Measurements from ENCODE around the gene FBL.
"Not testable (repeated sequence)": the region's sequence is repeated elsewhere in the genome, so short reads cannot be mapped to it uniquely, and the experiment has no call there.

The FBL gene

DNA sequence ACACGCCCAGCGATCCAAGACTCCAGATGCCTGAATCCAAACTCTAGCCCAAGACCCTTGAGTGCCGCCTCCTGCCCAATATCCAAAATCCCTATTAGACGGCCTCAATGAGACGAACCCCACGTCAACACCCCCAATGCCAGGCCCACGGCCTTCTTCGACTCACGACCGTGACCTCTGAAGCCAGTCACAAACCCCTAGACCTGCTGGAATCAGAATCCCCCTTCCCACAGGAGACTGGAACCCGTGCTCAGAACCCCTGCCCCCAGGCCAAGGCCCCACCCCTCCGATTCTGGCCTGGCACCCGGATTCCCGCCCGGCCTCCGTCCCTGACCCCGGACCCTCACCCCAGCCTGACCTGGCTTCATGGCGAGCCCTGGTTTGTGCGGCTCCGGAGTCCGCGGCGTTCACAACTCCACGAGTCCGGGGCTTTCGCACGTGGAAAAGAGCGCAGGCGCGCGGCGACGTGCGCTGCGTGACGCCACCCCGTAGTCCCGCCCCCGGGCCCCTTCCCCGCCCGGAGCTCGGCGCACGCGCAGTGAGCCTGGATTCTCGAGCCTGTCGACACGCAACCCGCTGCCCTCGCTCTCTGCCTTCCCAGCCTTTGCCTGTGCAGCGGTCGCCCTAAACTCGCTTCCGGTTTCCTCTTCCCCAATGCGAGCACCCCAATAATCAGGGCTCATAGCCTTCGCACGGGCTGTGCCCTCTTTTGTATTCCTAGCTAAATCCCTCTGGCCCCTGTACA lies at the start of gene FBL:
Gene FBL, minus strand, starts transcription at position 447 of the 745 bp plus-strand sequence. Its CDS starts 79 bp downstream, at position 368.
- Mint-ChIP-seq H3K27me3 (no peaks in the 10 kb centered on the region), H3K9me3 (no peaks in the 10 kb centered on the region), H3K4me1 (ENCODE audit: low read depth) (peaks cover 44% of the 10 kb centered on the region), H3K27ac (peak within 1 kb of the TSS; percentile 98), H3K36me3 (ENCODE audit: low read depth) (peaks cover 47% of the 10 kb centered on the region), H3K4me3 (peak within 1 kb of the TSS; percentile 97)
- peak; percentile 99 for DNase-seq

DNA sequence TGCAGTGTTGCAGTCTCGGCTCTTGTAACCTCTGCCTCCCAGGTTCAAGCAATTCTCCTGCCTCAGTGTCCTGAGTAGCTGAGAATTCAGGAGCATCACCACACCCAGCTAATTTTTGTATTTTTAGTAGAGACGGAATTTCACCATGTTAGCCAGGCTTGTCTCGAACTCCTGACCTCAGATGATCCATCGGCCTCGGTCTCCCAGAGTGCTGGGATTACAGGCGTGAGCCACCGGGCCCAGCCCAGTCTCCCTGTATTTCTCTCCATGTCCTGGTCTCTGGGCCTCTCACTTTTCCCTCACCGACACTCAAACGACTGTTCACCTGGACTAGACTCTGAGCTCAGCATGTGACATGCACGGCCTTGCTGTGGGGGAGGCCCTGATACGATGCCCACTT lies 48.9 kb upstream of the FBL start:
- not testable (repeated sequence) for H3K9me3 Mint-ChIP-seq
- peak; percentile 6 for DNase-seq

DNA sequence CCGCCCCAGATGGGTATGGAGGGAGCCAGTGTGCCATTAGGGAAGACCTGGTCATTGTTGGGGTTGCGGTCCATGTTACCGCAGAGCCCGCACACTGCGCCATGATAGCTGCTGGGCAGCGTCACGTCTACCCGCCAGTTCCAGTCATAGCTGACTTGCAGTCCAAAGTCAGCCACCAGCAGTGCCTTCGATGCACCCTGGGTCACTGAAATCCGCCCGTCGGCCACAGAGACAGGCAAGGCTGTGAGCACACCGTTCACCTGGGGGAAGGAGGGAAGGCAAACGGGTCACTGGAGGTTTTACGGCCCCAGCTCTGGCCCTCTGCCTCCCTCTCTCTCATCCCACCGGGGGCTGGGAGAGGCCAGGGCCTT lies 48.0 kb upstream of the FBL start:
- not testable (repeated sequence) for H3K27ac Mint-ChIP-seq; H3K27me3 Mint-ChIP-seq; H3K4me3 Mint-ChIP-seq; H3K9me3 Mint-ChIP-seq; H3K4me1 Mint-ChIP-seq (ENCODE audit: low read depth)
- H3K36me3 Mint-ChIP-seq (ENCODE audit: low read depth), result peaks cover 24% of the 10 kb centered on the region
- peak; percentile 6 for DNase-seq

More for the DNA sequence above, 48.9 kb upstream of the FBL start:
- H3K36me3 Mint-ChIP-seq (ENCODE audit: low read depth), result peaks cover 20% of the 10 kb centered on the region
- H3K27ac Mint-ChIP-seq; H3K4me3 Mint-ChIP-seq; H3K4me1 Mint-ChIP-seq (ENCODE audit: low read depth); H3K27me3 Mint-ChIP-seq: not testable (repeated sequence)

DNA sequence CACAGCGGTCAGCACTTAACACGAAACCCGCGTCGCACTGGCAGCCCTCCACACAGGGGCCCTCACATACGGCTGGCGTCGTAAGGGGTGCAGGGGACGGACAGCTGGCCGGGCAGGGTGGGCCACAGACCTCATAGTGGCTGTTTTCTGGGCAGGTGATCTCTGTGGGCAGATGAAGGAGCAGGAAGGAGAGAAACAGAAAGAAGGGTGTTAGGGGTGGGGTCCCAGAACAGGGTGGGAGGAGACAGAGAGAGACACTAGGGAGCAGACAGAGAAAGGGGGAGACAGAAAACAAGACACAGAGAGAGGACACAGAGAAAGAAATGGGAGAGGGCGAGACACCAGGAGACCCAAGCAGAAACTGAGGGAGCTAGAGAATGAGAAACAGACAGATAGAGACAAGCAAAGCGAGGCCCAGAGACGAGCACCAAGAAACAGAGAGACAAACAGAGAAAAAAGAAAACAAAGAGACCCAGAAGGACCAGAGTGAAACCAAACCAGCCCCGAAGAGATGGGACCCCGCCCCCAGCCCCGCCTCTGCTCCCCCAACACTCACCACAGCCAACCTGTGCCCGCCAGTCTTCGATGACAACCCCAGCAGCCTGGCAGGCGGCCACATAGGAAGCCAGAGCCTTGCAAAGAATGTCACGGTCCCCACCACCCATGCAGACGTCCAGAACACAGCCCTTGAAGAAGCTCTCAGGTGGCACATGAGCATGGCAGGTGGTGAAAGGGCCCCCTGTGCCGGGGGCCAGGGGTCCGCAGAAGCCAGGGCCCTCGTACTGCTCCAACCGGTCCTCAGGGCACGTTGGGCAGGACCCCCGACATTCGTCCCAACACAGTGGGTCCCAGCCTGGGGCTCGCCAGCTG lies 47.4 kb upstream of the FBL start:
- peak overlapping the region; percentile 28 for H3K4me3 Mint-ChIP-seq
- DNase-seq, result peak; percentile 72
- peaks cover 24% of the 10 kb centered on the region for H3K36me3 Mint-ChIP-seq (ENCODE audit: low read depth)
- H3K27ac Mint-ChIP-seq, result peak overlapping the region; percentile 47
- H3K27me3 Mint-ChIP-seq; H3K4me1 Mint-ChIP-seq (ENCODE audit: low read depth); H3K9me3 Mint-ChIP-seq: not testable (repeated sequence)

DNA sequence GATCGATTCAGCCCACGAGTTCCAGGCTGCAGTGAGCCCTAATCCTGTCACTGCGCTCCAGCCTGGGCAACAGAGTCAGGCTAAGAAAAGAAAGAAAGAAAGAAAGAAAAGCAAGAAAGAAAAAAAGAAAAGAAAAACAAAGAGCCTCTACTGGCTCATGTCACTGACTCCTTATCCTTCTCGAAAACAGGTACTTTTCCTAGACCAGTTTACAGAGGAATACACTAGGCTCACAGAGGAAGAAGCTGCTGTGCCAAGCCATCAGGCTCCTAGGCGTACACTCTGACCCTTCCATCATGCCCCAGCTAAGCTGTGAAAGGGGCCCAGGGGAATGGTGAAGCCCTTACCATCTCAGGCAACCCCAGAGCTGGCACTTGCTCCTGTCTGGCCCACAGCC lies 46.3 kb upstream of the FBL start:
- H3K27ac Mint-ChIP-seq; H3K4me1 Mint-ChIP-seq (ENCODE audit: low read depth); H3K9me3 Mint-ChIP-seq; H3K27me3 Mint-ChIP-seq; H3K4me3 Mint-ChIP-seq: not testable (repeated sequence)
- peak; percentile 26 for DNase-seq
- H3K36me3 Mint-ChIP-seq (ENCODE audit: low read depth), result peaks cover 24% of the 10 kb centered on the region

DNA sequence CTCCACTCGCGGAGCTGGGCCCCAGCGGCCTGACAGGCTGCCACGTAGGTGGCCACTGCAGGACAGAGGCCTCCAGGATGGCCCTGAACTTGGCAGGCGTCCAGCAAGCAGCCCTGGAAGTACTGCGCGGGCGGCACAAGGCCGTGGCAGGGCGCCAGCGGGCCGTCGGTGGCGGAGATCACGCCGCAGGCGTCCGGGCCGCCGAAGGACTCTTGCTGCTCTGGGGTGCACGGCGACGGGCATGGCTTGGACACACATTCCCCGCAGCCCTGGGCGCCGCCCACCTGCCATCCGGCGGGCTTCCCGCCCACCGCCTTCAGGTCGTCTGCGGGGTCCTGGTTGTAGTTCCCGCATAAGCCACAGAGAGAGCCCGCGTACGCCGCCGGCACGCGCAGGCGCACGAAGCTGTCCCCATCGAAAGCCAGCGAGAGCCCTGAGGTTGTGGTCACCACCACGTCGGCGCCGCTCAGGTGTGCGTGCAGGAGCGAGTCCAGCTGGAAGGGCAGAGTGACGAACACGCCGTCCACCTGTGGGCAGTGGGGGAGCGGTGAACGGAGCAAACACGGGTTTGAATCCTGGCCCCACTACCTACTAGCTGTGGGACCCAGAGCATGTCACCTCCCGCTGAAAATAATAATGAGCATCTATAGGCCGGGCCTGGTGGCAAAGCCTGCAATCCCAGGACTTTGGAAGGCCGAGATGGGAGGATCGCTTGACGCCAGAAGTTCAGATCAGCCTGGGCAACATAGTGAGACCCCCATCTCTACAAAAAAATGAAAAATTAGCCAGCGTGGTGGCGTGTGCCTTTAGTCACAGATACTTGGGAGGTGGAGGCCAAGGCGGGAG lies 45.7 kb upstream of the FBL start:
- H3K36me3 Mint-ChIP-seq (ENCODE audit: low read depth), result peaks cover 24% of the 10 kb centered on the region
- not testable (repeated sequence) for H3K9me3 Mint-ChIP-seq; H3K4me1 Mint-ChIP-seq (ENCODE audit: low read depth); H3K27me3 Mint-ChIP-seq; H3K27ac Mint-ChIP-seq; H3K4me3 Mint-ChIP-seq
- DNase-seq, result peak; percentile 38

DNA sequence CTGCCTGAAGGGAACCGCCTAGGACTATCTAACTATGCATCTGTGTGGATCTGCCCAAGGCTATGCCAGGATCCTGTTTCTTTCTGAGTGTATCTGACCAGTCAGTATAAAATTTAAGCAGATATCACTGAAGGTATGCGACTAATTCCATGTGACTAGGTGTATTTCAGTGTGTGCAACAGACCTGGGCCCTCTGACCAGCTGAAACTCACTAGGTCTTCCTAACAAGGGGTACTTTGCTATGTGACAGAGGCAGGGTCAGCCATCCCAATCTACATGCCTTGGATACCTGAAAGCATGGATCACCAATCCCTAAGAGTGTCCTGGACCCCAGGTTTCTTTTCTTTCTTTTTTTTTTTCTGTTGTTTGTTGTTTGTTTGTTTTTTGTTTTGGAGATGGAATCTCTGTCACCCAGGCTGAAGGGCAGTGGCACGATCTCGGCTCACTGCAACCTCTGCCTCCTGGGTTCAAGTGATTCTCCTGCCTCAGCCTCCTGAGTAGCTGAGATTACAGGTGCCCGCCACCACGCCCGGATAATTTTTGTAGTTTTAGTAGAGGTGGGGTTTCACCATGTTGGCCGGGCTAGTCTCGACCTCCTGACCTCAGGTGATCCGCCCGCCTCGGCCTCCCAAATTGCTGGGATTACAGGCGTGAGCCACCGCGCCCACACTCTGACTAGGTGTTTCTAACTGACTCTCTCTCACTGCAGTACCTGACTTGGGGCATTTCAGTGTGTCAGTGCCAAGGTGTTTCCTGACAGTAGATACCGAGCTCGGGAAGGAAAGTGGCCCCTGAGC lies 44.8 kb upstream of the FBL start:
- no peak overlapping the region for H3K4me3 Mint-ChIP-seq
- H3K27me3 Mint-ChIP-seq, result no peaks in the 10 kb centered on the region
- peak overlapping the region; percentile 20 for H3K27ac Mint-ChIP-seq
- H3K36me3 Mint-ChIP-seq (ENCODE audit: low read depth), result peaks cover 24% of the 10 kb centered on the region
- H3K9me3 Mint-ChIP-seq, result no peaks in the 10 kb centered on the region
- DNase-seq, result peak; percentile 28
- H3K4me1 Mint-ChIP-seq (ENCODE audit: low read depth), result peaks cover 4% of the 10 kb centered on the region

DNA sequence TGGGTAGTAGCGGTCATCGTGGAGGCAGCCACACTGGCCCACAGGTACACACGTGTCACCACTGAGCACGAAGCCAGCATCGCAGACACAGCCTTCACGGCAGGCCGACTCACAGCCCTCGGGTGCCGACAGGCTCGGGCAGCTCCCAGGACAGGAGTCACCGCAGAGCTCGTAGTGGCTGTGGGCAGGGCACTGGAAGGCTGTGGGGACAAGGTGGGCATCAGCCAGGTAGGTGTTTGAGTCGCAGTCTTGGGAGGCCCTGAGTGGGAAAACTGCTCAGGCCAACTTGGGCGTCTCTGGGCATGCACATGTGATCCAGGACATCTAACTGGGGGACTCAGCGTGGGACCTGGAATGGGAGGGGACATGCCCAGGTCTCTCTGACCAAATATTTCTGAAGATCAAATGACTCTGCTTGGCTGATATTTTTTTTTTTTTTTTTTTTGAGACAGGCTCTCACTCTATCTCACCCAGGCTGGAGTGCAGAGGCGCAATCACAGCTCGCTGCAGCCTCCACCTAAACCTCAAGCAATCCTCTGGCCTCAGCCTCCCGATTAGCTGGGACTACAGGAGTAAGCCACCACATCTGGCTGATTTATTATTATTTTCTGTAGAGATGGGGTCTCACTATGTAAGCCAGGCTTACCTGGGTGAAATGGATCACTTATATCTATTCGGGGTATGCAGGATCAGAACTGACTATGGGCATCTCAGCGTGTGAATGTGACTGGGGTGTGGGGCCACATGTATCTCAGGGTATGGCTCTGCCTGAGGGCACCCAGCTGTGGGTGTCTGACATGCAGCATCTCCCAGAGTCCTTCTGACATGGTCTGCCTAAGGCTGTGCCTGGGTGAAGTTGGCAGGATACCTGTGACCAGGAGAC lies 43.9 kb upstream of the FBL start:
- H3K4me3 Mint-ChIP-seq; H3K27me3 Mint-ChIP-seq; H3K9me3 Mint-ChIP-seq; H3K4me1 Mint-ChIP-seq (ENCODE audit: low read depth); H3K27ac Mint-ChIP-seq: not testable (repeated sequence)
- peaks cover 24% of the 10 kb centered on the region for H3K36me3 Mint-ChIP-seq (ENCODE audit: low read depth)
- DNase-seq, result peak; percentile 32

DNA sequence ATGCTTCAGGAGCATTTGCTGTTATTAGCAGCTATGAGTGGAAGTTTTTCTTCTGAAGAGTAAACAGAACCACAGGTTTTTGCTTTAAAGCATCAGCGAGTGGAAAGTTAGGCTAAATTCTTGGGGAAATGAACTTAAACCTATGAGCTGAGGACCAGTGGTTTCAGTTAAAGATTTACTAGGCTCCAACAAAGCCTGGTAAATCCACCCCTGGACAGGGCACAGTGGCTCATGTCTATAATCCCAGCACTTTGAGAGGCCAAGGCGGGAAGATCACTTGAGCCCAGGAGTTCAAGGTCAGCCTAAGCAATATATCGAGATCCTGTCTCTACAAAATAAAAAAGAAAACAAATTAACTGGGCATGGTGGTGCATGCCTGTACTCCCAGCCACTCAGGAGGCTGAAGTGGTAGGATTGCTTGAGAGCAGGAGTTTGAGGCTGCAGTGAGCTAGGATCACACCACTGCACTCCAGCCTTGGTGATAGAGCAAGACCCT lies 41.3 kb upstream of the FBL start:
- not testable (repeated sequence) for H3K4me3 Mint-ChIP-seq; H3K9me3 Mint-ChIP-seq; H3K27ac Mint-ChIP-seq; H3K27me3 Mint-ChIP-seq; H3K4me1 Mint-ChIP-seq (ENCODE audit: low read depth); DNase-seq
- peaks cover 20% of the 10 kb centered on the region for H3K36me3 Mint-ChIP-seq (ENCODE audit: low read depth)

DNA sequence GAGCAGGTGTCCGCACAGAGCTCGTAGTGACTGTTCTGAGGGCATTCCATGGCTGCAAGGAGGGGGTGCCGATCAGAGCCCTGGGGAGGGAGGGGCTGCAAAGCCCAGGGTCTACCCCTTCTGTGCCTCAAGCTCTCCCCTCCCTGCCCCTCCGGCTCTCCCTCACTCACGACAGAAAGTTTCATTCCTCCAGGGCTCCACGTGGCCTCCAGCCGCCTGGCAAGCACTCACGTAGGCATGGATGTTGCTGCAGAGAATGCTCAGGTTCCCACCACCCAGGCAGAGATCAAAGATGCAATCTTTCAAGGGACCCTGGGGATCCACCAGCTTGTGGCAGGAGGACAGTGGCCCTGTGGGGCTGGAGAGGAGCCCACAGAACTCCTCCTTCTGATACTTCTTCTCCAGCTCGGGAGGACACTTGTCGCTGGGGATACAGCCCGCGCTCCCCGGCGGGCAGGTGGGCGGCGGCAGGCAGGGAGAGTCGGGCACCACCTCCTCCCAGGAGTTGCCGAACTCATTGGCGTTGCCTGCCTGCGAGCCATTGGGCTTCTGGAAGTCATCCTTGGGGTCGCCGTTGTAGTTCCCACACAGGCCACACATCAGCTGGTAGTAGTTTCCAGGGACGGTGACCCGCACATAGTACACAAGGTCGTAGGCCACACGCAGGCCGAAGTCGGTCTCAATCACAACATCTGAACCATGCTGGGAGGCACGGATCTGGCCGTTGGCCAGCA lies 39.8 kb upstream of the FBL start:
- H3K9me3 Mint-ChIP-seq; H3K4me3 Mint-ChIP-seq; H3K27me3 Mint-ChIP-seq; H3K4me1 Mint-ChIP-seq (ENCODE audit: low read depth); H3K27ac Mint-ChIP-seq: not testable (repeated sequence)
- peak; percentile 26 for DNase-seq
- H3K36me3 Mint-ChIP-seq (ENCODE audit: low read depth), result peaks cover 13% of the 10 kb centered on the region

DNA sequence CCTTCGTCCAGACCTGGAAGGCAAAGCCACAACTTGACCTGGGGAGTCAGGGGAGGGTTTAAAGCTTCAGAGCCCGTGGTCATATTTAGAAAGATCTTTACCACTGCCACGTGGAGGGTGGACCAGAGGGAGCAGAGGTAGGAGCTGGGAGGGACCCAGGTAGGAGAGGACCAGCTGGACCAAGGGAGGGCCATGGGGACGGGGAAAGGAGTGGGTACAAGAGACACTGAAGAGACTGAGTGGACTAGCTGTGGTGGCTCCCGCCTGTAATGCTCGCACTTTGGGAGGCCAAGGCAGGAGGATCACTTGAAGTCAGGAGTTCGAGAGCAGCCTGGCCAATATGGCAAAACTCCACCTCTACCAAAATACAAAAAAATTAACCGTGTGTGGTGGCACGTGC lies 38.5 kb upstream of the FBL start:
- H3K4me1 Mint-ChIP-seq (ENCODE audit: low read depth); H3K27me3 Mint-ChIP-seq; H3K4me3 Mint-ChIP-seq; H3K9me3 Mint-ChIP-seq; H3K27ac Mint-ChIP-seq; H3K36me3 Mint-ChIP-seq (ENCODE audit: low read depth): not testable (repeated sequence)
- peak; percentile 23 for DNase-seq

DNA sequence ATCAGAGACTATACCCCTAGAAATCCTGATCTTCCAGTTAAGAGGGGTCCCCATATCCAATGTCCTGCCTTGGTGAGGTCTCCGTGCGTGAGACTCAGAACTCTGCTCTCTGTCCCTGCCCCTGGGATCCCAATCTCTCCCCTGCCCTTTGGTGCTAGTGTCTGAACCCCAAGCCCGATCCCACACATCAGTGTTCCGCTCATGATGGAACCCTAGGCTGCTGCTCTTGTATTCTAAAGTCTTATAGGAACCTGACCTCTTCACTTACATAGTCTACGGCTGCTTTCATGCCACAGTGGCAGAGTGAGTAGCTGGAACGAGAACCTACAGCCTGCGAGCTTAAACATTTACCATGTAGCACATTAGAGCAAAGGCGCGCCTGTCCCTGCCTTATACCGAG lies 36.5 kb upstream of the FBL start:
- H3K4me1 Mint-ChIP-seq (ENCODE audit: low read depth); H3K4me3 Mint-ChIP-seq; H3K9me3 Mint-ChIP-seq; H3K36me3 Mint-ChIP-seq (ENCODE audit: low read depth); H3K27ac Mint-ChIP-seq; H3K27me3 Mint-ChIP-seq: not testable (repeated sequence)
- peak; percentile 30 for DNase-seq
